Measurements from ENCODE around the gene CAMKMT. TPM values are rescaled to one million over a fixed set of nuclear protein-coding genes. Genes with fewer than 3 reads are reported as not detected.

Gene CAMKMT
- total and polyA plus RNA-seq, 9 of the 15 experiments (the other 6 are each of a cell fraction or from before 2014, with no cell fraction given): 1.6 to 15.3 (median 7.4) TPM

GRCh38 chr2:44333994-44334393, 27.8 kb upstream of the CAMKMT start:
- Histone ChIP-seq H3K27ac (ENCODE audit: extremely low read depth, low read depth, low read length) (no peak overlapping the region), H3K4me3 (no peak overlapping the region), H3K9me1 (ENCODE audit: control insufficient read depth, insufficient read depth, low read length) (no peaks in the 10 kb centered on the region), H3K4me2 (ENCODE audit: insufficient read depth, low read length) (no peak overlapping the region), H2AFZ (ENCODE audit: low read depth, low read length) (no peak overlapping the region), H3K4me1 (replicated peaks in 1 of 2; ENCODE audit: control insufficient read depth in 2 of 2, insufficient read depth in 2 of 2, low read length in 2 of 2) (no peaks in the 10 kb centered on the region), H3K9me3 (replicated peaks; ENCODE audit: control insufficient read depth, insufficient read depth, low read depth, low read length) (no peaks in the 10 kb centered on the region), H3K27me3 (ENCODE audit: control insufficient read depth in 2 of 2, insufficient read depth in 2 of 2, low read length in 2 of 2) (no peaks in the 10 kb centered on the region), H3K79me2 (ENCODE audit: control insufficient read depth, insufficient read depth, low read length) (no peaks in the 10 kb centered on the region), H3K9ac (ENCODE audit: insufficient read depth in 1 of 2, low read depth in 2 of 2, low read length in 2 of 2) (no peak overlapping the region), H3K36me3 (ENCODE audit: control insufficient read depth, insufficient read depth, low read length) (peaks cover 44% of the 10 kb centered on the region), H4K20me1 (replicated peaks; ENCODE audit: control insufficient read depth, insufficient read depth, low read length) (no peaks in the 10 kb centered on the region)
- CTCF ChIA-PET (ENCODE audit: low intra/inter-chr PET ratio): no interaction called here
- no peak for ATAC-seq
- no peak for DNase-seq (ENCODE audit: extremely low read depth in 1 of 4, low spot score in 3 of 4)
- FAIRE-seq: no peak
- no TSS peak for BruUV-seq (replicated peaks)
- TF ChIP-seq, protein P1, sequence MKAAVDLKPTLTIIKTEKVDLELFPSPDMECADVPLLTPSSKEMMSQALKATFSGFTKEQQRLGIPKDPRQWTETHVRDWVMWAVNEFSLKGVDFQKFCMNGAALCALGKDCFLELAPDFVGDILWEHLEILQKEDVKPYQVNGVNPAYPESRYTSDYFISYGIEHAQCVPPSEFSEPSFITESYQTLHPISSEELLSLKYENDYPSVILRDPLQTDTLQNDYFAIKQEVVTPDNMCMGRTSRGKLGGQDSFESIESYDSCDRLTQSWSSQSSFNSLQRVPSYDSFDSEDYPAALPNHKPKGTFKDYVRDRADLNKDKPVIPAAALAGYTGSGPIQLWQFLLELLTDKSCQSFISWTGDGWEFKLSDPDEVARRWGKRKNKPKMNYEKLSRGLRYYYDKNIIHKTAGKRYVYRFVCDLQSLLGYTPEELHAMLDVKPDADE (conservative IDR thresholded peaks at IDR 0.05; ENCODE audit: control insufficient read depth, low read depth, low read length): no peak
- TF ChIP-seq MITF (IDR thresholded peaks at IDR 0.05) (no peak), NCOA2 (IDR thresholded peaks at IDR 0.05; ENCODE audit: partially characterized antibody in 2 of 2) (no peak), ZBTB9 (CRISPR knock-in tag; IDR thresholded peaks at IDR 0.05) (no peak), ZNF165 (CRISPR knock-in tag; IDR thresholded peaks at IDR 0.05; ENCODE audit: borderline replicate concordance) (no peak), LARP7 (IDR thresholded peaks at IDR 0.05) (no peak), FOXP1 (CRISPR knock-in tag; IDR thresholded peaks at IDR 0.05) (no peak), HIVEP1 (CRISPR knock-in tag; IDR thresholded peaks at IDR 0.05) (no peak), CREB3 (tag; conservative IDR thresholded peaks at IDR 0.05; ENCODE audit: low read depth) (no peak), ZNF445 (CRISPR knock-in tag; IDR thresholded peaks at IDR 0.05; ENCODE audit: low read depth) (no peak), KLF6 (CRISPR knock-in tag; IDR thresholded peaks at IDR 0.05; ENCODE audit: borderline replicate concordance) (no peak)
- TF ChIP-seq, protein P2, sequence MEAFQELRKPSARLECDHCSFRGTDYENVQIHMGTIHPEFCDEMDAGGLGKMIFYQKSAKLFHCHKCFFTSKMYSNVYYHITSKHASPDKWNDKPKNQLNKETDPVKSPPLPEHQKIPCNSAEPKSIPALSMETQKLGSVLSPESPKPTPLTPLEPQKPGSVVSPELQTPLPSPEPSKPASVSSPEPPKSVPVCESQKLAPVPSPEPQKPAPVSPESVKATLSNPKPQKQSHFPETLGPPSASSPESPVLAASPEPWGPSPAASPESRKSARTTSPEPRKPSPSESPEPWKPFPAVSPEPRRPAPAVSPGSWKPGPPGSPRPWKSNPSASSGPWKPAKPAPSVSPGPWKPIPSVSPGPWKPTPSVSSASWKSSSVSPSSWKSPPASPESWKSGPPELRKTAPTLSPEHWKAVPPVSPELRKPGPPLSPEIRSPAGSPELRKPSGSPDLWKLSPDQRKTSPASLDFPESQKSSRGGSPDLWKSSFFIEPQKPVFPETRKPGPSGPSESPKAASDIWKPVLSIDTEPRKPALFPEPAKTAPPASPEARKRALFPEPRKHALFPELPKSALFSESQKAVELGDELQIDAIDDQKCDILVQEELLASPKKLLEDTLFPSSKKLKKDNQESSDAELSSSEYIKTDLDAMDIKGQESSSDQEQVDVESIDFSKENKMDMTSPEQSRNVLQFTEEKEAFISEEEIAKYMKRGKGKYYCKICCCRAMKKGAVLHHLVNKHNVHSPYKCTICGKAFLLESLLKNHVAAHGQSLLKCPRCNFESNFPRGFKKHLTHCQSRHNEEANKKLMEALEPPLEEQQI (IDR thresholded peaks at IDR 0.05): no peak
- TF ChIP-seq, protein P3, sequence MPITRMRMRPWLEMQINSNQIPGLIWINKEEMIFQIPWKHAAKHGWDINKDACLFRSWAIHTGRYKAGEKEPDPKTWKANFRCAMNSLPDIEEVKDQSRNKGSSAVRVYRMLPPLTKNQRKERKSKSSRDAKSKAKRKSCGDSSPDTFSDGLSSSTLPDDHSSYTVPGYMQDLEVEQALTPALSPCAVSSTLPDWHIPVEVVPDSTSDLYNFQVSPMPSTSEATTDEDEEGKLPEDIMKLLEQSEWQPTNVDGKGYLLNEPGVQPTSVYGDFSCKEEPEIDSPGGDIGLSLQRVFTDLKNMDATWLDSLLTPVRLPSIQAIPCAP (CRISPR knock-in tag; IDR thresholded peaks at IDR 0.05; ENCODE audit: borderline replicate concordance): no peak
- WGBS (ENCODE audit: insufficient coverage, low coverage, missing lambda C conversion rate): 88% methylated on average over 1 of the region's 1 CpG
- POLR2A ChIA-PET: no interaction called here
- intact Hi-C loops (cut with micrococcal nuclease): no loop called here
- in situ Hi-C loops (cut with MboI): no loop called here
